Measurements from ENCODE around the gene MAMLD1.

The MAMLD1 gene

GRCh38 chrX:150365051-150365989 lies 2.2 kb downstream of the MAMLD1 start:
- DNase-seq (ENCODE audit: low read depth, low spot score) = peak; percentile 56
- TF ChIP-seq CTCF (IDR thresholded peaks at IDR 0.05; ENCODE audit: low read depth, low read length) = peak; percentile 47
- in situ Hi-C loops (cut with HindIII; ENCODE audit: low sequenced_read_pairs) = no loop called here
- H3K4me3 ChIP-seq (ENCODE audit: low read depth, low read length) = peak overlapping the region; percentile 50

GRCh38 chrX:150365990-150366911 lies 3.1 kb downstream of the MAMLD1 start:
- in situ Hi-C loops (cut with HindIII; ENCODE audit: low sequenced_read_pairs) = no loop called here
- peak; percentile 61 for DNase-seq (ENCODE audit: low read depth, low spot score)
- H3K4me3 ChIP-seq (ENCODE audit: low read depth, low read length) = peak overlapping the region; percentile 50
- TF ChIP-seq CTCF (IDR thresholded peaks at IDR 0.05; ENCODE audit: low read depth, low read length) = peak; percentile 36

- DNase-seq (ENCODE audit: low read depth, low spot score) = peak; percentile 35
- TF ChIP-seq CTCF (IDR thresholded peaks at IDR 0.05; ENCODE audit: low read depth, low read length) = no peak
- in situ Hi-C loops (cut with HindIII; ENCODE audit: low sequenced_read_pairs) = no loop called here
- H3K4me3 ChIP-seq (ENCODE audit: low read depth, low read length) = peak overlapping the region; percentile 50
Observed at GRCh38 chrX:150366951-150367545, 3.9 kb downstream of the MAMLD1 start.

DNA sequence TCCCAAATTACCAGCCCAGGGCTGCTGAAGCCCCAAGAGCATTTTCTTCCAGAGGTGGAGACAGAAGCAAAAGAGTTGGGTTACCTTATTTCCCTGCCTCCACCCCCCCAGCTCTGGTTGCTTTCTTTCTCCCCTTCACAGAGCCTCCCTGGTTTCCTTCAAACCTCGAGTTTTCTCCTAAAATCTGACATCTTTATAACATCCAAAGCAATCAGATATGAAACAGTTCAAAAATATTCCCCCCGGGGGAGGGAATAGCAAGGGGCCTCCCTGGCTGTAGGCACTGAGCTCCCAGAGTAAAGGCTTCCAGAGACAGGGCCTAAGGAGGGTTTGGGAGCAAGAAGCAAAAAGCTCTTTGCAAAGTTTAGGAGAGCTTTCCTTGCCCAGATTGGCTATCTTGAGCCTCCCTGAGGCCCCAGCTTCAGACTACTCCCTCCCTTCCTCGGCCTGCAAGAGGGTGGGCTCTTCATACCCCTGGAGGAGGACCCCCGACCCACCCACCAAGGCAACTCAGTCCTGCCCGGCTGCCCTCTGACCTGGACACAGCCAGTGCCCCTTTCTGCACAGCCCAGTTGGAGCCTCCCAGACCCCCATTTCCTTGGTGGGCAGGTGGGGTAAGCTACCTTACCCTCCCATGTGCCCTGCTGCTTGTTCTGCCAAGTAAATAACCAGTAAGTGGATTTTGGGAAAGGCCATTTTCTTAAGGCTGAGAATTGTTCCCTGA lies 7.6 kb downstream of the MAMLD1 start:
- DNase-seq (ENCODE audit: low read depth, low spot score) = no peak
- in situ Hi-C loops (cut with HindIII; ENCODE audit: low sequenced_read_pairs) = no loop called here
- TF ChIP-seq CTCF (IDR thresholded peaks at IDR 0.05; ENCODE audit: low read depth, low read length) = no peak
- no peak overlapping the region for H3K4me3 ChIP-seq (ENCODE audit: low read depth, low read length)

- in situ Hi-C loops (cut with HindIII; ENCODE audit: low sequenced_read_pairs) = no loop called here
- no peak for TF ChIP-seq CTCF (IDR thresholded peaks at IDR 0.05; ENCODE audit: low read depth, low read length)
- no peak overlapping the region for H3K4me3 ChIP-seq (ENCODE audit: low read depth, low read length)
- DNase-seq (ENCODE audit: low read depth, low spot score) = no peak
Observed at GRCh38 chrX:150371877-150372276, 8.8 kb downstream of the MAMLD1 start.
